ENCODE data around the gene KLHL21. TPM values are rescaled to one million over a fixed set of nuclear protein-coding genes. Genes with fewer than 3 reads are reported as not detected.

Gene KLHL21
- total and polyA plus RNA-seq, 9 of the 15 experiments (the other 6 are each of a cell fraction or from before 2014, with no cell fraction given), result 2.1 to 42.1 (median 17.5) TPM

DNA sequence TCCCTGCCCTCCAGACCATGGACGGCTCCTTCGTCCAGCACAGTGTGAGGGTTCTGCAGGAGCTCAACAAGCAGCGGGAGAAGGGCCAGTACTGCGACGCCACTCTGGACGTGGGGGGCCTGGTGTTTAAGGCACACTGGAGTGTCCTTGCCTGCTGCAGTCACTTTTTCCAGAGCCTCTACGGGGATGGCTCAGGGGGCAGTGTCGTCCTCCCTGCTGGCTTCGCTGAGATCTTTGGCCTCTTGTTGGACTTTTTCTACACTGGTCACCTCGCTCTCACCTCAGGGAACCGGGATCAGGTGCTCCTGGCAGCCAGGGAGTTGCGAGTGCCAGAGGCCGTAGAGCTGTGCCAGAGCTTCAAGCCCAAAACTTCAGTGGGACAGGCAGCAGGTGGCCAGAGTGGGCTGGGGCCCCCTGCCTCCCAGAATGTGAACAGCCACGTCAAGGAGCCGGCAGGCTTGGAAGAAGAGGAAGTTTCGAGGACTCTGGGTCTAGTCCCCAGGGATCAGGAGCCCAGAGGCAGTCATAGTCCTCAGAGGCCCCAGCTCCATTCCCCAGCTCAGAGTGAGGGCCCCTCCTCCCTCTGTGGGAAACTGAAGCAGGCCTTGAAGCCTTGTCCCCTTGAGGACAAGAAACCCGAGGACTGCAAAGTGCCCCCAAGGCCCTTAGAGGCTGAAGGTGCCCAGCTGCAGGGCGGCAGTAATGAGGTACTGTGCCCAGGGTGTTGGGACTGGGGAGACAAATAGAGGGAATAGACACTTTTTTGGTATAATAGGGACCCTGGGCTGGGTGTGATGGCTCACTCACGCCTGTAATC is 21.9 kb downstream of the KLHL21 start (continued):
- TF ChIP-seq, protein P1, sequence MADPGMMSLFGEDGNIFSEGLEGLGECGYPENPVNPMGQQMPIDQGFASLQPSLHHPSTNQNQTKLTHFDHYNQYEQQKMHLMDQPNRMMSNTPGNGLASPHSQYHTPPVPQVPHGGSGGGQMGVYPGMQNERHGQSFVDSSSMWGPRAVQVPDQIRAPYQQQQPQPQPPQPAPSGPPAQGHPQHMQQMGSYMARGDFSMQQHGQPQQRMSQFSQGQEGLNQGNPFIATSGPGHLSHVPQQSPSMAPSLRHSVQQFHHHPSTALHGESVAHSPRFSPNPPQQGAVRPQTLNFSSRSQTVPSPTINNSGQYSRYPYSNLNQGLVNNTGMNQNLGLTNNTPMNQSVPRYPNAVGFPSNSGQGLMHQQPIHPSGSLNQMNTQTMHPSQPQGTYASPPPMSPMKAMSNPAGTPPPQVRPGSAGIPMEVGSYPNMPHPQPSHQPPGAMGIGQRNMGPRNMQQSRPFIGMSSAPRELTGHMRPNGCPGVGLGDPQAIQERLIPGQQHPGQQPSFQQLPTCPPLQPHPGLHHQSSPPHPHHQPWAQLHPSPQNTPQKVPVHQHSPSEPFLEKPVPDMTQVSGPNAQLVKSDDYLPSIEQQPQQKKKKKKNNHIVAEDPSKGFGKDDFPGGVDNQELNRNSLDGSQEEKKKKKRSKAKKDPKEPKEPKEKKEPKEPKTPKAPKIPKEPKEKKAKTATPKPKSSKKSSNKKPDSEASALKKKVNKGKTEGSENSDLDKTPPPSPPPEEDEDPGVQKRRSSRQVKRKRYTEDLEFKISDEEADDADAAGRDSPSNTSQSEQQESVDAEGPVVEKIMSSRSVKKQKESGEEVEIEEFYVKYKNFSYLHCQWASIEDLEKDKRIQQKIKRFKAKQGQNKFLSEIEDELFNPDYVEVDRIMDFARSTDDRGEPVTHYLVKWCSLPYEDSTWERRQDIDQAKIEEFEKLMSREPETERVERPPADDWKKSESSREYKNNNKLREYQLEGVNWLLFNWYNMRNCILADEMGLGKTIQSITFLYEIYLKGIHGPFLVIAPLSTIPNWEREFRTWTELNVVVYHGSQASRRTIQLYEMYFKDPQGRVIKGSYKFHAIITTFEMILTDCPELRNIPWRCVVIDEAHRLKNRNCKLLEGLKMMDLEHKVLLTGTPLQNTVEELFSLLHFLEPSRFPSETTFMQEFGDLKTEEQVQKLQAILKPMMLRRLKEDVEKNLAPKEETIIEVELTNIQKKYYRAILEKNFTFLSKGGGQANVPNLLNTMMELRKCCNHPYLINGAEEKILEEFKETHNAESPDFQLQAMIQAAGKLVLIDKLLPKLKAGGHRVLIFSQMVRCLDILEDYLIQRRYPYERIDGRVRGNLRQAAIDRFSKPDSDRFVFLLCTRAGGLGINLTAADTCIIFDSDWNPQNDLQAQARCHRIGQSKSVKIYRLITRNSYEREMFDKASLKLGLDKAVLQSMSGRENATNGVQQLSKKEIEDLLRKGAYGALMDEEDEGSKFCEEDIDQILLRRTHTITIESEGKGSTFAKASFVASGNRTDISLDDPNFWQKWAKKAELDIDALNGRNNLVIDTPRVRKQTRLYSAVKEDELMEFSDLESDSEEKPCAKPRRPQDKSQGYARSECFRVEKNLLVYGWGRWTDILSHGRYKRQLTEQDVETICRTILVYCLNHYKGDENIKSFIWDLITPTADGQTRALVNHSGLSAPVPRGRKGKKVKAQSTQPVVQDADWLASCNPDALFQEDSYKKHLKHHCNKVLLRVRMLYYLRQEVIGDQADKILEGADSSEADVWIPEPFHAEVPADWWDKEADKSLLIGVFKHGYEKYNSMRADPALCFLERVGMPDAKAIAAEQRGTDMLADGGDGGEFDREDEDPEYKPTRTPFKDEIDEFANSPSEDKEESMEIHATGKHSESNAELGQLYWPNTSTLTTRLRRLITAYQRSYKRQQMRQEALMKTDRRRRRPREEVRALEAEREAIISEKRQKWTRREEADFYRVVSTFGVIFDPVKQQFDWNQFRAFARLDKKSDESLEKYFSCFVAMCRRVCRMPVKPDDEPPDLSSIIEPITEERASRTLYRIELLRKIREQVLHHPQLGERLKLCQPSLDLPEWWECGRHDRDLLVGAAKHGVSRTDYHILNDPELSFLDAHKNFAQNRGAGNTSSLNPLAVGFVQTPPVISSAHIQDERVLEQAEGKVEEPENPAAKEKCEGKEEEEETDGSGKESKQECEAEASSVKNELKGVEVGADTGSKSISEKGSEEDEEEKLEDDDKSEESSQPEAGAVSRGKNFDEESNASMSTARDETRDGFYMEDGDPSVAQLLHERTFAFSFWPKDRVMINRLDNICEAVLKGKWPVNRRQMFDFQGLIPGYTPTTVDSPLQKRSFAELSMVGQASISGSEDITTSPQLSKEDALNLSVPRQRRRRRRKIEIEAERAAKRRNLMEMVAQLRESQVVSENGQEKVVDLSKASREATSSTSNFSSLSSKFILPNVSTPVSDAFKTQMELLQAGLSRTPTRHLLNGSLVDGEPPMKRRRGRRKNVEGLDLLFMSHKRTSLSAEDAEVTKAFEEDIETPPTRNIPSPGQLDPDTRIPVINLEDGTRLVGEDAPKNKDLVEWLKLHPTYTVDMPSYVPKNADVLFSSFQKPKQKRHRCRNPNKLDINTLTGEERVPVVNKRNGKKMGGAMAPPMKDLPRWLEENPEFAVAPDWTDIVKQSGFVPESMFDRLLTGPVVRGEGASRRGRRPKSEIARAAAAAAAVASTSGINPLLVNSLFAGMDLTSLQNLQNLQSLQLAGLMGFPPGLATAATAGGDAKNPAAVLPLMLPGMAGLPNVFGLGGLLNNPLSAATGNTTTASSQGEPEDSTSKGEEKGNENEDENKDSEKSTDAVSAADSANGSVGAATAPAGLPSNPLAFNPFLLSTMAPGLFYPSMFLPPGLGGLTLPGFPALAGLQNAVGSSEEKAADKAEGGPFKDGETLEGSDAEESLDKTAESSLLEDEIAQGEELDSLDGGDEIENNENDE (IDR thresholded peaks at IDR 0.05; ENCODE audit: low read depth, low read length), result peak; percentile 10
- 0 out of 4 replicates have a peak, but pooled peaks of 1 of the 2 experiments have one; percentile 6 for TF ChIP-seq MAZ (CRISPR knock-in tag; conservative IDR thresholded peaks at IDR 0.05 in 1 of 2, IDR thresholded peaks at IDR 0.05 in 1 of 2)
- TF ChIP-seq ZNF551 (CRISPR knock-in tag; IDR thresholded peaks at IDR 0.05), result no peak
- TF ChIP-seq, protein P2, sequence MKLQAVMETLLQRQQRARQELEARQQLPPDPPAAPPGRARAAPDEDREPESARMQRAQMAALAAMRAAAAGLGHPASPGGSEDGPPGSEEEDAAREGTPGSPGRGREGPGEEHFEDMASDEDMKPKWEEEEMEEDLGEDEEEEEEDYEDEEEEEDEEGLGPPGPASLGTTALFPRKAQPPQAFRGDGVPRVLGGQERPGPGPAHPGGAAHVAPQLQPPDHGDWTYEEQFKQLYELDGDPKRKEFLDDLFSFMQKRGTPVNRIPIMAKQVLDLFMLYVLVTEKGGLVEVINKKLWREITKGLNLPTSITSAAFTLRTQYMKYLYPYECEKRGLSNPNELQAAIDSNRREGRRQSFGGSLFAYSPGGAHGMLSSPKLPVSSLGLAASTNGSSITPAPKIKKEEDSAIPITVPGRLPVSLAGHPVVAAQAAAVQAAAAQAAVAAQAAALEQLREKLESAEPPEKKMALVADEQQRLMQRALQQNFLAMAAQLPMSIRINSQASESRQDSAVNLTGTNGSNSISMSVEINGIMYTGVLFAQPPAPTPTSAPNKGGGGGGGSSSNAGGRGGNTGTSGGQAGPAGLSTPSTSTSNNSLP (IDR thresholded peaks at IDR 0.05; ENCODE audit: borderline replicate concordance, low read depth, low read length), result no peak
- TF ChIP-seq, protein P3, sequence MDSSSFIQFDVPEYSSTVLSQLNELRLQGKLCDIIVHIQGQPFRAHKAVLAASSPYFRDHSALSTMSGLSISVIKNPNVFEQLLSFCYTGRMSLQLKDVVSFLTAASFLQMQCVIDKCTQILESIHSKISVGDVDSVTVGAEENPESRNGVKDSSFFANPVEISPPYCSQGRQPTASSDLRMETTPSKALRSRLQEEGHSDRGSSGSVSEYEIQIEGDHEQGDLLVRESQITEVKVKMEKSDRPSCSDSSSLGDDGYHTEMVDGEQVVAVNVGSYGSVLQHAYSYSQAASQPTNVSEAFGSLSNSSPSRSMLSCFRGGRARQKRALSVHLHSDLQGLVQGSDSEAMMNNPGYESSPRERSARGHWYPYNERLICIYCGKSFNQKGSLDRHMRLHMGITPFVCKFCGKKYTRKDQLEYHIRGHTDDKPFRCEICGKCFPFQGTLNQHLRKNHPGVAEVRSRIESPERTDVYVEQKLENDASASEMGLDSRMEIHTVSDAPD (CRISPR knock-in tag; IDR thresholded peaks at IDR 0.05), result no peak
- TF ChIP-seq KLF10 (CRISPR knock-in tag; IDR thresholded peaks at IDR 0.05), result no peak
- TF ChIP-seq L3MBTL2 (IDR thresholded peaks at IDR 0.05), result peak; percentile 58
- no peak for TF ChIP-seq DIDO1 (tag; IDR thresholded peaks at IDR 0.05; ENCODE audit: low read depth)
- TF ChIP-seq WHSC1 (IDR thresholded peaks at IDR 0.05; ENCODE audit: low read length), result no peak
- TF ChIP-seq NFIC (IDR thresholded peaks at IDR 0.05), result 0 out of 2 replicates have a peak, but pooled peaks have one; percentile 2
- TF ChIP-seq MED1 (CRISPR knock-in tag; IDR thresholded peaks at IDR 0.05; ENCODE audit: borderline replicate concordance), result no peak
- no peak for TF ChIP-seq HMGN3 (IDR thresholded peaks at IDR 0.05; ENCODE audit: borderline replicate concordance, extremely low read depth, insufficient read length, low read depth, low read length)
